MM.1S (cell line): ENCODE measurements around the gene SYCN.
A peak's percentile ranks its signal among the peaks of the same experiment; 100 is the strongest.

Source experiments
- DNase-seq: peaks from one replicate; pipeline ENCODE4 v3.0.0-alpha.2; 2015
- H2AFZ ChIP-seq: fragments of 300-600 bp; sonication (generic); 2 replicates; pipeline ENCODE4 v1.6.0; 2016; ENCODE audit warnings: antibody characterized with exemption, low read length
- H3F3A ChIP-seq: fragments of 300-600 bp; sonication (generic); 2 replicates; pipeline ENCODE4 v1.6.1; 2016; ENCODE audit warnings: mild to moderate bottlenecking, antibody characterized with exemption, low read length, moderate library complexity, mixed read lengths; ENCODE audit not compliant: insufficient read depth
- H3K27ac ChIP-seq: fragments of 300-600 bp; sonication (generic); 2 replicates; pipeline ENCODE4 v1.5.1; 2016; ENCODE audit warnings: mild to moderate bottlenecking, low read length
- H3K27me3 ChIP-seq: fragments of 300-600 bp; sonication (generic); replicated peaks from 2 replicates; pipeline ENCODE4 v1.6.0; 2016; ENCODE audit warnings: low read length; ENCODE audit not compliant: insufficient read depth
- H3K36me3 ChIP-seq: fragments of 300-600 bp; sonication (generic); replicated peaks from 2 replicates; pipeline ENCODE4 v1.6.1; 2016; ENCODE audit warnings: mild to moderate bottlenecking, low read length, mixed read lengths; ENCODE audit not compliant: insufficient read depth
- H3K4me1 ChIP-seq: fragments of 300-600 bp; sonication (generic); 2 replicates; pipeline ENCODE4 v1.6.1; 2016; ENCODE audit warnings: low read length, mixed read lengths
- H3K4me2 ChIP-seq: fragments of 300-600 bp; sonication (generic); 2 replicates; pipeline ENCODE4 v1.6.0; 2016; ENCODE audit warnings: low read depth, low read length
- H3K4me3 ChIP-seq: fragments of 300-600 bp; sonication (generic); 2 replicates; pipeline ENCODE4 v1.5.1; 2016; ENCODE audit warnings: low read length, mixed read lengths
- H3K79me2 ChIP-seq: fragments of 300-600 bp; sonication (generic); 2 replicates; pipeline ENCODE4 v1.6.1; 2016; ENCODE audit warnings: mixed run types, low read length, mixed read lengths
- H3K9ac ChIP-seq: fragments of 300-600 bp; sonication (generic); 2 replicates; pipeline ENCODE4 v1.6.1; 2016; ENCODE audit warnings: low read length, mixed read lengths
- H3K9me2 ChIP-seq: fragments of 300-600 bp; sonication (generic); replicated peaks from 2 replicates; pipeline ENCODE4 v1.6.1; 2016; ENCODE audit warnings: mild to moderate bottlenecking, low read length, mixed read lengths; ENCODE audit not compliant: insufficient read depth
- H3K9me3 ChIP-seq: fragments of 300-600 bp; sonication (generic); replicated peaks from 2 replicates; pipeline ENCODE4 v1.6.1; 2016; ENCODE audit warnings: mild to moderate bottlenecking, low read length, mixed read lengths; ENCODE audit not compliant: insufficient read depth
- H4K20me1 ChIP-seq: fragments of 300-600 bp; sonication (generic); 2 replicates; pipeline ENCODE4 v1.6.1; 2016; ENCODE audit warnings: mild to moderate bottlenecking, low read length, moderate library complexity, mixed read lengths; ENCODE audit not compliant: insufficient read depth
- EZH2 ChIP-seq: fragments of 300-600 bp; sonication (generic); optimal IDR thresholded peaks from 2 replicates; pipeline ENCODE3; 2017; ENCODE audit warnings: low read depth, mild to moderate bottlenecking, antibody characterized with exemption, low read length, mixed read lengths
- EZH2phosphoT487 ChIP-seq: fragments of 300-600 bp; sonication (generic); IDR thresholded peaks from 2 replicates; pipeline ENCODE4 v1.6.1; 2018; ENCODE audit warnings: antibody characterized with exemption, low read length
- TF ChIP-seq, protein P1 (sequence below): fragments of 300-600 bp; sonication (generic); IDR thresholded peaks from 2 replicates; pipeline ENCODE4 v1.5.1; 2016; ENCODE audit warnings: antibody characterized with exemption, low read length, mixed read lengths

SYCN gene

DNA sequence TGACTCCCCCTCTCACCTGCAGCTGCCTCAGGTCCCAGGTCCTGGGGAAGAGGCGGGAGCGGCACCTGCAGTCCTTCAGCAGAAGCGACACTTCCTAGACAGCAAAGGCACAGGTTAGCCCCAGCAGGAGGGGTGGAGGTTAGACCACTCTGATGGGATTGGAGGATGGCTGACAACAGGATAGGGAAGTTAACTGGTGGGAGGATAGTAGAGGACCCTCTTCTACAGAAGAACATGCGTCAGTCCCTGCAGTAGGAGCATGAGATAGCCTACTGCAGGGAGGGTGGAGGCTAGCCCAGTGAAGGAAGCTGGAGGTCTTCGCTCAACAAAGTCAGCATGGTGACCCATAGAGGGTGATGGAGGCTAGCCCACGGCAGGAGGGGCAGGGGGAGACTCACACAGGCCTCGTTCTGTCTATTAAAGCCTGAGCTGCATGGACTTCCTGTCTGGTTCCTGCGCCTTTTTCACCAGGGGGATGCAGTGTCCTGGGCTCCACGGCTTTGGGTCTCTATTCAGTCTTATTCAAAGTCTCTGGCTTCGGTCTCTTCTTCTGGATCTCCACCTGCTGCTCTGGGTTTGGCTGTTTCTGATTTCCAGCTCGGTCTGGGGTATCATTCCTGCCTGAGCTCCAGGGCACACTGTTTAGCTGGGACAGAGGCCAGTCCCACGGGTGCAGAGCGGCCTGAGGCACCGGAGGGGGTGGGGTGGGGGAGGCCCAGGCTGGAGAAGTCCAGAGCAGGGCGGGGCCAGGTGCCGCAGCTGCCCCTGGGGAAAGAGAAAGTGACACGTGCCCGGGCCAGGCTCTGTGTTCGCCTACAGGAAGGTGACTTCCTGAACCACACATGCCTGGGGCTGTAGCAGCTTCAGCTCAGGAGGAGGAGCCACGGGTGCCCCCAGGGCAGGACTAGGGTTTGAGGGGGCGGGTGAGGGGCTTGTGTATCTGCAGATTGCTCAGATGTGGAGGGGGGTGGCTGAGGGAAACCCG, 33.4 kb upstream of the SYCN start:
- Histone ChIP-seq H3K4me1 (peaks cover 4% of the 10 kb centered on the region; the same call in 1 of the 2 replicates), H3K4me3 (no peak overlapping the region), H3K36me3 (no peaks in the 10 kb centered on the region), H3K9me2 (no peaks in the 10 kb centered on the region), H3K4me2 (peak overlapping the region; percentile 51), H3K79me2 (no peaks in the 10 kb centered on the region), H3K9ac (no peak overlapping the region), H2AFZ (no peak overlapping the region), H4K20me1 (no peaks in the 10 kb centered on the region), H3F3A (no peaks in the 10 kb centered on the region), H3K27ac (no peak overlapping the region), H3K9me3 (no peaks in the 10 kb centered on the region), H3K27me3 (peaks cover 64% of the 10 kb centered on the region)
- TF ChIP-seq EZH2phosphoT487 (no peak), EZH2 (no peak)
- TF ChIP-seq, protein P1, sequence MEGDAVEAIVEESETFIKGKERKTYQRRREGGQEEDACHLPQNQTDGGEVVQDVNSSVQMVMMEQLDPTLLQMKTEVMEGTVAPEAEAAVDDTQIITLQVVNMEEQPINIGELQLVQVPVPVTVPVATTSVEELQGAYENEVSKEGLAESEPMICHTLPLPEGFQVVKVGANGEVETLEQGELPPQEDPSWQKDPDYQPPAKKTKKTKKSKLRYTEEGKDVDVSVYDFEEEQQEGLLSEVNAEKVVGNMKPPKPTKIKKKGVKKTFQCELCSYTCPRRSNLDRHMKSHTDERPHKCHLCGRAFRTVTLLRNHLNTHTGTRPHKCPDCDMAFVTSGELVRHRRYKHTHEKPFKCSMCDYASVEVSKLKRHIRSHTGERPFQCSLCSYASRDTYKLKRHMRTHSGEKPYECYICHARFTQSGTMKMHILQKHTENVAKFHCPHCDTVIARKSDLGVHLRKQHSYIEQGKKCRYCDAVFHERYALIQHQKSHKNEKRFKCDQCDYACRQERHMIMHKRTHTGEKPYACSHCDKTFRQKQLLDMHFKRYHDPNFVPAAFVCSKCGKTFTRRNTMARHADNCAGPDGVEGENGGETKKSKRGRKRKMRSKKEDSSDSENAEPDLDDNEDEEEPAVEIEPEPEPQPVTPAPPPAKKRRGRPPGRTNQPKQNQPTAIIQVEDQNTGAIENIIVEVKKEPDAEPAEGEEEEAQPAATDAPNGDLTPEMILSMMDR = no peak
- peak; percentile 79 for DNase-seq

DNA sequence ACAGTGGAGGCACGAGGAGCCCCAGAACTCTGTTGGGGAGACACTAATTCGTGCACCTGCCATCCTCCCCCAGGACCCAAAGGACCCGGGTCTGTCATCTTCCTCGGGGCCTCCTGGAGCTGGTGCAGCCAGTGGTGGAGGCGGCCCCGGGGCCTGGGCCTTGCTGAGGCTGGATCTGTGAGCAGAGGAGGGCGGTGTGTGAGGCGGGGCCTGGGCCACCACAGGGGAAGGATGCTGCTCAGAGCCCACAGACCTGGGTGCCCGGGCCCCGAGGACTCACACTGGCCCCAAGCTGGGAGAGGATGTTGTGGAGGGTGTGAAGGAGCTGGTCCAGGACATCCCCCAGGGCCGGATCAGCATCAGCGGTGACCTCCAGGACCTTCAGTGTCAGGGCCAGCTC, 32.5 kb upstream of the SYCN start:
- H3K4me3 ChIP-seq = no peak overlapping the region
- no peak overlapping the region for H3K27ac ChIP-seq
- H3K36me3 ChIP-seq = no peaks in the 10 kb centered on the region
- no peak for TF ChIP-seq EZH2phosphoT487
- TF ChIP-seq, protein P1 = no peak
- TF ChIP-seq EZH2 = no peak
- H3K4me2 ChIP-seq = no peak overlapping the region
- DNase-seq = no peak
- no peaks in the 10 kb centered on the region for H3K79me2 ChIP-seq
- peaks cover 64% of the 10 kb centered on the region for H3K27me3 ChIP-seq
- no peaks in the 10 kb centered on the region for H3K9me3 ChIP-seq
- no peak overlapping the region for H2AFZ ChIP-seq
- H3K4me1 ChIP-seq = peaks cover 4% of the 10 kb centered on the region; the same call in 1 of the 2 replicates
- H3K9me2 ChIP-seq = no peaks in the 10 kb centered on the region
- H4K20me1 ChIP-seq = no peaks in the 10 kb centered on the region
- no peak overlapping the region for H3K9ac ChIP-seq
- H3F3A ChIP-seq = no peaks in the 10 kb centered on the region

DNA sequence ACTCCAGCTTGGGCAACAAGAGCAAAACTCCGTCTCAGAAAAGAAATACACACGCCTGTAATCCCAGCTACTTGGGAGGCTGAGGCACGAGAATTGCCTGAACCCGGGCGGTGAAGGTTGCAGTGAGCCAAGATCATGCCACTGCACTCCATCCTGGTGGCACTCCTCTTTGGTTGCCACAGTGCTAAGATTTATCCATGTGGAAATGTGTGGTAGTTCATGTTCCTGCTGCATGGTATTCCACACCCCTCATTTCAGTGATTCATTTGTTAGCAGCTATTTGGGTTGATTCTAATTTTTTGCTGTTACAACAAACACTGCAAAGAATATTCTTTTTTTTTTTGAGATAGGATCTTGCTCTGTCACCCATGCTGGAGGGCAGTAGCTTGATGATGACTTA, 28.6 kb upstream of the SYCN start:
- TF ChIP-seq, protein P1 = no peak
- TF ChIP-seq EZH2 (no peak), EZH2phosphoT487 (no peak)
- no peak overlapping the region for H3K27ac ChIP-seq
- H3K9me3 ChIP-seq = no peaks in the 10 kb centered on the region
- H3K79me2 ChIP-seq = no peaks in the 10 kb centered on the region
- peaks cover 58% of the 10 kb centered on the region for H3K27me3 ChIP-seq
- H3K36me3 ChIP-seq = no peaks in the 10 kb centered on the region
- no peak overlapping the region for H3K4me3 ChIP-seq
- DNase-seq = no peak
- no peak overlapping the region for H2AFZ ChIP-seq
- H3K4me1 ChIP-seq = no peaks in the 10 kb centered on the region
- no peaks in the 10 kb centered on the region for H3F3A ChIP-seq
- no peaks in the 10 kb centered on the region for H3K9me2 ChIP-seq
- H3K9ac ChIP-seq = no peak overlapping the region
- no peaks in the 10 kb centered on the region for H4K20me1 ChIP-seq
- H3K4me2 ChIP-seq = no peak overlapping the region
